ENCODE data around the gene ZCCHC10.
"Not testable (repeated sequence)": the region's sequence is repeated elsewhere in the genome, so short reads cannot be mapped to it uniquely, and the experiment has no call there.

Gene ZCCHC10

DNA sequence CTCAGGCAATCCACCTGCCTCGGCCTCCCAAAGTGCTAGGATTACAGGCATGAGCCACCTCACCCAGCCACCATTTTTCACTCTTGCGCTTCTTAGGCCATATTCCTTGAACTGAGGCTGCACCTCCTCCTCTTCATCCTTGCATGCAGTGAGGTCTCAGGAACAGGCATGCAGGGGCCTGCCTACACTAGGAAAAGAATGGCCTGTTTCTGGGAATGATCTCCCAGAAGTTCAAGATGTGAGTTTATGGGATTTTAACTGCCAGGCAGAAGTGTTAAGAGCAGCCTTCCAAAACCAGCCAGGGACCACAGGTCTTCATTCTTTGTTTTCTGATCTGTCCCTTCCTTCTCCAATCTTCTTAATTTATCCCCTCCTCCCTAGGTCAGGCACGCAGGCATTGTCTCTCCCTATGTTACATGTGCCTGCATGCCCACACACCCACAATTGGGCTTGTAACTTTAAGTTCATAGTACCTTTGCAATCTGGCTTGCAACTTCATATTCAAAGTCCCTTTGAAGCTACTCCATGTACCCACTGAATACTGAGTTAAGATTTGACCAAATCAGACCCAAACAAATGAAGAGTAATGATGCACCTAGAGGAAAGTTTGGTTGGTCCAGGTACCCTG lies 14.9 kb upstream of the ZCCHC10 start:
- DNase-seq = no peak

DNA sequence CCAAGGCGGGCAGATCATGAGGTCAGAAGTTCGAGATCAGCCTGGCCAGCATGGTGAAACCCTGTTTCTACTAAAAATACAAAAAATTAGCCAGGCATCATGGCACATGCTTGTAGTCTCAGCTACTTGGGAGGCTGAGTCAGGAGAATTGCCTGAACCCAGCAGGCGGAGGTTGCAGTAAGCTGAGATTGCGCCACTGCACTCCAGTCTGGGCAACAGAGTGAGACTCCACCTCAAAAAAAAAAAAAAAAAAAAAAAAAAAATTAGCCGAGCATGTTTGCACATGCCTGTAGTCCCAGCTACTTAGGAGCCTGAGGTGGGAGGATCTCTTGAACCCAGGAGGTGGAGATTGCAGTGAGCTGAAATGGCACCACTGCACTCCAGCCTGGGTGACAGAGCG lies 10.3 kb upstream of the ZCCHC10 start:
- not testable (repeated sequence) for DNase-seq

DNA sequence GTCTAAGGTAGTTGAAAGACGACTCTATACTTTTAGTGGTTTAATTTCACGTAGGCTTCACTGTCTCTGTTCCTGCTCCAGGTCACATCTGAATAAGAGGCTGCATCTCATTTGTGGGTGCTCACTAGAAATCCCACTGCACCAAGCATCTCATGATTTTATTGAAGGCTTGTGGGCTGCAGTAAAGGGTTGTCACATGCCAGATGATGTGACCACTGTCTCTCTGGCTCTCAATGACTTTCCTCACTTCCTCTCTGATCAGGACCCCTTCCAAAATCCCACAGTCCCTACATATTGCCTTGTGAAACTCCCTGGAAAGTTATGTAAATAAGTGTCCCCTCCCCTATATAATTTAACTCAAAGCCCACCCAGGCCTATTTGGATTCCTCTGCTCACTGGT lies 8.9 kb upstream of the ZCCHC10 start:
- no peak for DNase-seq

DNA sequence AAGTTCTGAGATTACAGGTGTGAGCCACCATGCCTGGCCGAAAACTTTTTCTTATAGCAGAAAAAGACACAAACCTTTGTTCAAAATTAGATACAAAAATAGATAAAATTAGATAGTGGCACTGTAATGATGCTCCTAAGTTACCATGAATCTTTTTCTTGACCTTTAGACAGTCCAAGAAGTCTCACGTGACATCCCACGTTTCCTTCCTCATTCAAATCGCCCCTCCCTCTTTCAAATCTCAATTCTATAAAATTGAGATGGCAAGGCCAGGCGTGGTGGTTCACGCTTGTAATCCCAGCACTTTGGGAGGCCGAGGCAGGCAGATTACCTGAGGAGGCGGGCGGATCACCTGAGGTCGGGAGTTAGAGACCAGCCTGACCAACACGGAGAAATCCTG lies 7.7 kb upstream of the ZCCHC10 start:
- no peak for DNase-seq

DNA sequence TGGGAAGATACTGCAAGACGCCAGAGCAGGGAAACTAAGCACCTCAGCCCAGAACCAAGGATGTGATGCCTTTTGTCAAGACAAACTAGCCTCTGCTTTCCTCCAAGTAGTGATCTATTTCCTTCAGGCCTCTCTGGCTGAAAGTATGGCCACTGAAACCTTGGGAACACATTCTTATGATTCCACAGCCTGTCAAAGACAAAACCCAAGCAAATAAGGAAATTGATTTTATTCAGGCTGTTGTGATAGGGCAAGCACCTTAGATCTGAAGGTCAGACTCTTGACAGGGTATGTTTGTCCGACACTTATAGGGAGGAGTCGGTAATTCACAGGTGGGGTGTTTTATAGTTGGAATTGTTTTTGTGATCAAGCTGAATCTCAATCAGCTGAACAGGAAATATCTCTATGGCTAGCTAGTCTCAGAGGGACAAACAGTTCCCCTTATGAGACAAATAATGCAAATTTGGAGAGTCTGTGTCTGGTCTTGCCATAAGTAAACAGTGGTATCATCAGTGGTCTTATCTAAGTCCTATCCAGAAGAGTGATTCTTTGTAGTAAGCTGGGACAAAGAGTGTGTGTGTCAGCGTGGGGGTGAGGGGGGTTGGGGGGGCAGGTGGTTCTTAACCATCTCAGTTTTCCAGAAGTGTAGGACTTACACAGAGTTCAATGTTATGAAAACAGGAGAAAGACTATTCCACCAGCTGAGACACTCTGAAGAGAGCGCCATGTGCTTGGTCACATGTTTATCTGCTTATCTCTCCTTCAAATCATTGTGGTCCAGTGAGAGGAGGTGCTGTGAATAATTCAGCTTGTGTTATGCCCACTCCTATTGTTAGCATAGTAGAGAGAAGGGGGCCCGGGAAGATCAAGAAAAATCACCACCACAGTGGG lies 6.7 kb upstream of the ZCCHC10 start:
- DNase-seq = no peak

DNA sequence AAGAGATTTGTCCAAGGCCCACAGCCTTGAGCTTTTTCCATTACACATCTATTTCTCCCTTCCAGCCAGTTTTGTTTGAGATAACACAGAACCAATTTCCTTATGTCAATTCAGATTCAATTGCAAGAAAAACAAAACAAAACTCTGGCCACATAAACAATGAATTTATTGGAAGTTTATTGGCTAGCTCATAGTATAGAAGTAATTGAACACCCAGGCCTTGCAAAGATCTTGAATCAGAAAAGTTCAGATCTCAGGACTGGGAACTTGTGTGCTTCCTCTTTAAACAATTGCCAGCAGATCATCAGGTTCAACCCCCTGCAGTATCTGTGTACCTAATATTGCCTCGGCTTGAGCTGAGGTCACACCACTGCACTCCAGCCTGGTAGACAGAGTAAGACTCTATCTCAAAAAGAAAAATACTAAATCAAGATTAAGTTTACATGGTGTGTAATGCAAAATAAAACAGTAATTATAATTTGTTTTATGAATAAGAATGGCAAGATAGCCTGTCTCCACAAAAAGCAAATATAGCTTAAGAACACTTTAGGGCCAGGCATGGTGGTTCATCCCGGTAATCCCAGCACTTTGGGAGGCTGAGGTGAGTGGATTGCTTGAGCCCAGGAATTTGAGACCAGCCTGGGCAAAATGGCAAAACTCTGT lies 4.1 kb upstream of the ZCCHC10 start:
- no peak for DNase-seq

DNA sequence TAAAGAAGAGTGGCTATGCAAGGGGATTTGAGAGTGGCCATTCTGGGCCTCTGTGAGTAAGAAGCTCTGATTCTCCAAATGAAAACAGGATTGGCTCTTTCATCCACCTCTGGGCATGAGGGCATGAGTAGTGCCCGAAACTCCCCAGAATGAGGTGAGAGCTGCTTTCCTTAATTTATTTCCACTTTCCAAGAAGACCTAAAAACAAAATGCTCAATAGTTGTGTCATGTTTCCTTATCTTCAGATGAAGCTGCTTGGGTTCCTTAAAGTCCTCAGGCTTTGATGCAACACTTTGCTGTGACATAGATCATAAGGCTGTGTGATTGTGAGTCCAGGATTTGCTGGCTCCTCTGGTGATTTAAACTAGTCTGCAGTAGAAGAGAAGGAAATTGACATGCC lies 3.1 kb upstream of the ZCCHC10 start:
- no peak for DNase-seq

DNA sequence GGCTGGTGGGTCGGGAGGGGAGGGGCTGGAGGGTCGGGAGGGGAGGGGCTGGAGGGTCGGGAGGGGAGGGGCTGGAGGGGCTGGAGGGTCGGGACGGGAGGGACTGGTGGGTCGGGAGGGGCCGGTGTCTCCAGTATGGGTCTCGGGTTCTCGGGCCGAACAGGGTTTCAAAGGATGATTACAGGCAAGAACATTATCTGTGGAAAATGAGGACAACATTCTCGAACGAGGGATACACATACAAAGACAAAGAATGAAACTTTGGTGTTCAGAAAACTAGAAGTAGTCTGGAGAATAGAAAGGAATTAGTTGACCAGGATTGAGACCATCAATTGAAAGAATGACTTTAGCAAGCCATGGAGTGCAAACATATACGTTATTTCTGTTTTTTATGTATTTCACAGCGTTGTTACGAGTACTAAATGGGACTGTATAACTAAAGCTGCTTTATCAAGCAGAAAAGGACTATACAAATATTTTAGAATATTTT lies 360 bp upstream of the ZCCHC10 start:
- DNase-seq = no peak

DNA sequence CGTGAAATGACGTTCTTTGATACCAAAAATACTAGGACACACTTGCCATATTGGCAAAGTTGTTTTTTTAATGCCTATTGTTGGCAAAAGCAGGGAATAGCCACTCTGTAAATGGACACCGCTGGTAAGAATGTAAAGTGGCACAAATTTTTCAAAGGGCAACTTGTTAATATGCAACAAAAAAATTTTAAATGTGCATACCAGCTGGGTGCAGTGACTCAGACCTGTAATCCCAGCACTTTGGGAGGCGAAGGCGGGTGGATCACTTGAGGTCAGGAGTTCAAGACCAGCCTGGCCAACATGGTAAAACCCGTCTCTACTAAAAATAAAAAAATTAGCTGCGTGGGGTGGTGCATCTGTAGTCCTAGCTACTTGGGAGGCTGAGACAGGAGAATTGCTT lies 6.9 kb downstream of the ZCCHC10 start:
- not testable (repeated sequence) for DNase-seq

DNA sequence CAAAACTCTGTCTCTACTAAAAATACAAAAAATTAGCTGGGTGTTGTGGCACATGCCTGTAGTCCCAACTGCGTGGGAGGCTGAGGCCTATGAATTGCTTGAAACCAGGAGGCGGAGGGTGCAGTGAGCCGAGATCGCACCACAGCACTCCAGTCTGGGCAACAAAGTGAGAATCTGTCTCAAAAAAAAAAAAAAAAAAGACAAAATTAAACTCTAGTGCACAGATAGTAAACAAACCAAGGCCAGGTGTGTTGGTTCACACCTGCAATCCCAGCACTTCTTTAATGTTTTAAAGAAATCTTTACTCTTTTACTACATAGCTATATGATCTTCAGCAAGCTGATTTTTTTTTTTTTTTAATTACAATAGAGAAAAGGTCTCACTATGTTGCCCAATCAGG lies 8.4 kb downstream of the ZCCHC10 start:
- no peak for DNase-seq

DNA sequence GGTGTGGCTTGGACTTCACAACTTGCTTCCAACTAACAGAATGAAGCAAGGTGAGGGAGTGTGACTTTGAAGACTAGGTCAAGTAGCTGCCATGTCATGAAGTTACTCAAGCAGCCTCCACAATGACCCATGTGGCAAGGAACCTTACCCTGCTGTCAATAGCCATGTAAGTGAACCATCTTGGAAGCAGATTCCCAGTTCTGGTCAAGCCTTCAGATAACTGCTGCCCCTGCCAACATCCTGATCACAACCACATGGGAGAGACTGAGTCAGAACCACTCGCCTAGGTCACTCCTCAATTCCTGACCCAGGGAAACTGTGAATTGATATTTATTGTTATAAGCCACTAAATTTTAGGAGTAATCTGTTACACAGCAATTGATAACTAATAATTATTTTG lies 10.9 kb downstream of the ZCCHC10 start:
- DNase-seq = no peak

DNA sequence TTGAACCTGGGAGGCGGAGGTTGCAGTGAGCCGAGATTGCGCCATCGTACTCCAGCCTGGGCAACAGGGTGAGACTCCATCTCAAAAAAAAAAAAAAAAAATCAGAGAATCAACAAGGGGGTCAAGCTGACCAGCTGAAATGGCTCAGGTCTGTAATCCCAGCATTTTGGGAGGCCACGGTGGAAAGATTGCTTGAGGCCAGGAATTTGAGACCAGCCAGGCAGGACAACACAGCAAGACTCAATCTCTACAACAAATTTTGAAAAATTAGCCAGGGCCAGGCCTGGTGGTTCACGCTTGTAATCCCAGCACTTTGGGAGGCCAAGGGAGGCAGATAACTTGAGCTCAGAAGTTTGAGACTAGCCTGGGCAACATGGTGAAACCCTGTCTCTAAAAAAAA lies 17.9 kb downstream of the ZCCHC10 start:
- not testable (repeated sequence) for DNase-seq

DNA sequence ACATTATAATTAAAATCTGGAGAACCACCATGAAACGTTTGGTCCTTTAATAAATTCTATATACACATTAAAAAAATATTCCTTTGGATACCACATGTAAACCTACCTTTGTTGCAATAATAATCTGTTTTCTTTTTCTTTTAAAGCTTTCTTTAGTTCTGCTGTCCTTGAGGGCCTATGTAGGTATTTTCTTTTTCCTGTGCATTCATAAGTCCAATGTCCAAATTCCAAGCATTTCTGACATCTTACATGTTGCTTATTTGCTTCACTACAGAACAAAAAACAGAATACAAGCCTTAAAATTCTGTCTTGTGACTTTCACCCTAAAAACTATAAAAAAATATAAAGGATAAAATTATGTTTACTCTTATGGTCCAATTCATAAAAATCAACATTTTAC lies 19.7 kb downstream of the ZCCHC10 start:
- no peak for DNase-seq

DNA sequence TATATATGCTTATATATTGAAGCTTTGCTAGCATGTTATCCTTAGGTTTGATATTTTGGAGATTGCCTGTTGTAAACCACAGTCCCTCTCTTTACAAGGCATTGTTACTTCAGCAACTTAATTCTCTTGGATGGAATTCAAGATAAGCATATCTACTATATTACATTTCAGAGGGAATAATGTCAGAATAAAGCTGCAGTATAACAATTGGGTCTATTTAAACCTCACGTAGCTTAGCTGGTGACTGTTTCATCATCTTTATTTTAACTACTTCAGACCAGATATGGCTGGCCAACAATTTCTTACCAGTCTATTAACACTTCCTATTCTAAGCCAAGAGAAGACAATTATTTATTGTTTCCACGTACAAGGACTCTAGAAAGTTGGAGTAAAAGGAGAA lies 27.1 kb downstream of the ZCCHC10 start:
- DNase-seq = no peak

DNA sequence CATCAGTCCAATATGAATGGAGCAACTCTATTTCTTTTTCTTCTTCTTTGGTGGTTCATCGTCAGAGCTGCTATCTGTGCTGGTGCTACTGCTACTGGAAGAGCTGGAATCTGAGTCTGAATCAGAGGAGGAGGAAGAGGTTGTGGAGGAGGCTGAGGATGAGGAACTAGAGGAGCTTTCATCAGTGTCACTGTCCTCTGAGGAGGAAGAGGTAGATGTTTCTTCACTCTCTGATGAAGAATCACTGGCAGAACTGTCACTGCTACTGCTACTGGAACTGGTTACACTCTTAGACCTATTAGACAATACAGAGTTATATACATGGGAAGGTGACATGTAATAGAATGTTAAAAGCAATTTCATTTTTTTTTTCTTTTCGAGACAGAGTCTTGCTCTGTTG lies 27.8 kb downstream of the ZCCHC10 start:
- DNase-seq = no peak

DNA sequence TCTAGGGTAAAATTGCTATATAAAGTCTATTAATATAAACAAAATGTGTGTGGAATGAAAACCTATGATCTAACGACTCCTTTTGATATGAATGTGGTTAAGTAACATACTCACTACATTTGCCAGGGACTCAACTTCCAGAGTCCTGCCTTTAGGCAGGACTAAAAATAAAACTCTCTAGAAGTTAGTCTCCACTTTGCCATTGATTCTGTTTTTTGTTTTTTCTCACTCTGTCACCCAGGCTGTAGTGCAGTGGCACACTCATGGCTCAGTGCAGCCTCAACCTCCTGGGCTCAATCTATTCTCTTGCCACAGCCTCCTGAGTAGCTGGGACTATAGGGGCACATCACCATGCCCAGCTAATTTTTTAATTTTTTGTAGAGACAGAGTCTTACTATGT lies 30.0 kb downstream of the ZCCHC10 start:
- DNase-seq = no peak

DNA sequence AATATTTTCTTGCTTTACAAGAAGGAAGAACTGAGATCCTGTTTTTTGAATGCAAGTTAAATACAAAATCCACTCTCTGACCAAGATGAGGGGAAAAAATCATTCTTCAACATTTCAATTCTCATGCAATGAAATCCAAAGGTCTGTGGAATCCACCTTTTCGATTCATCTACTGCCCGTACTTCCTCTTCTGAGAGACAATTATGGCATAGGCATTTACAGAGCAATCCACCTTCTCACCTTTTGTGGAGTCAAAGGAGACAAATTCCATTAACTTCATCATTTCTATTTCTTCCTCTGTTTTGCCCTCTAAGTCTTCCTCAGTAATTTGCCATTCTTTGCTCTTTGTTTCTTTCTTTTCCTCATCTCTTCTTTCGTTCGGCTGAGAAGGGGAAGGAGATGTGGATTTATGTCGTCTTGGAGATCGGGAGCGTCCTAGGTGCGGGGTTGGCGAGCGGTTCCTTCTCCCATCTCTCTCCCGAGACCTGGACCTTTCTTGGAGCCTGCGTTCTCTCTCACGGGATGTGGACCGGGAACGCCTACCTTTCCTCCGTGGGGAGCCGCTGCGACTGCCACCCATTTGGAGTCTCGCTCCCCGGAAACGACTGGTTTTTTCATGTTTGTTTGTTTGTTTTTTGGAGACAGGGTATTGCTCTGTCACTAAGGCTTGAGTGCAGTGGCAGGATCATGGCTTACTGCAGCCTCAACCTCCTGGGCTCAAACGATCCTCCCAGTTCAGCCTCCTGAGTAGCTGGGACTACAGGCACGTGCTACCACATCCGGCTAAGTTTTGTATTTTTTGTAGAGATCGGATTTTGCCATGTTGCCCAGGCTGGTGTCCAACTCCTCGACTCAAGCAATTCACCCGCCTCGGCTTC lies 38.6 kb downstream of the ZCCHC10 start:
- no peak for DNase-seq

DNA sequence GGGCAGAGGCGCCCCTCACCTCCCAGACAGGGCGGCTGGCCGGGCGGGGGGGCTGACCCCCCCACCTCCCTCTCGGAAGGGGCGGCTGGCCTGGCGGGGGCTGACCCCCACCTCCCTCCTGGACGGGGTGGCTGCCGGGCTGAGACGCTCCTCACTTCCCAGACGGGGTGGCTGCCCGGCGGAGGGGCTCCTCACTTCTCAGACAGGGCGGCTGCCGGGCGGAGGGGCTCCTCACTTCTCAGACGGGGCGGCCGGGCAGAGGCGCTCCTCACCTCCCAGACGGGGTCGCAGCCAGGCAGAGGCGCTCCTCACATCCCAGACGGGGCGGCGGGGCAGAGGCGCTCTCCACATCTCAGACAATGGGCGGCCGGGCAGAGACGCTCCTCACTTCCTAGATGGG lies 43.4 kb downstream of the ZCCHC10 start:
- DNase-seq = not testable (repeated sequence)

DNA sequence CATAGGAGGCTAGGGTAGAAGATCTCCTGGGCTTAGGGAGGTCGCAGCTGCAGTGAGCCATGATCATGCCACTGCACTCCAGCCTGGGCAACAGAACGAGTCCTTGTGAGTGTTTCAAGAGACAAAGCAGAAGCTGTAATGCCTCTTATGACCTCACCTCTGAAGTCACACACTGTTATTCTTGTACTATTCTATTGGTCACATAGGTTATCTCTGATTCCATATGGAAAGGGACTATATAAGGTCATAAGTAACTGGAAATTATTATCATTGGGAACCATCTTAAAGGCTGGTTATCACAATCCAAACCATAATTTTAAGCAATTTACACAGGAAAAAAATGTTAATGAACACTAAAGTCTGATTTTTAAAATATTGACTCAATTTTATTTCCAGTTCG lies 45.1 kb downstream of the ZCCHC10 start:
- DNase-seq = no peak

DNA sequence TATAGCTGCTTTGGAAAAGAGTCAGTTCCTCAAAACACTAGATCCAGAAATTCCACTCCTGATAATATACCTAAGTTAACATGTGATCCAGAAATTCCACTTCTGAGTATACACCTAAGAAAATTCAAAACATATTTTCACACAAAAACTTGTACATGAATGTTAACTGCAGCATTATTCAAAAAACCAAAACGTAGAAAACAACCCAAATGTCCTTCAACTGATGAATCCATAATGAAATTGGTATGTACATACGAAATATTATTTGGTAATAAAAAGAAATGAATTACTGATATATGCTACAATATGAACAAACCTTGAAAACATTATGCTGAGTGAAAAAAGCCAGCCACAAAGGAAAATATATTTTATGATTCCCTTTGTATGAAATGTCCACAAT lies 46.4 kb downstream of the ZCCHC10 start:
- no peak for DNase-seq

DNA sequence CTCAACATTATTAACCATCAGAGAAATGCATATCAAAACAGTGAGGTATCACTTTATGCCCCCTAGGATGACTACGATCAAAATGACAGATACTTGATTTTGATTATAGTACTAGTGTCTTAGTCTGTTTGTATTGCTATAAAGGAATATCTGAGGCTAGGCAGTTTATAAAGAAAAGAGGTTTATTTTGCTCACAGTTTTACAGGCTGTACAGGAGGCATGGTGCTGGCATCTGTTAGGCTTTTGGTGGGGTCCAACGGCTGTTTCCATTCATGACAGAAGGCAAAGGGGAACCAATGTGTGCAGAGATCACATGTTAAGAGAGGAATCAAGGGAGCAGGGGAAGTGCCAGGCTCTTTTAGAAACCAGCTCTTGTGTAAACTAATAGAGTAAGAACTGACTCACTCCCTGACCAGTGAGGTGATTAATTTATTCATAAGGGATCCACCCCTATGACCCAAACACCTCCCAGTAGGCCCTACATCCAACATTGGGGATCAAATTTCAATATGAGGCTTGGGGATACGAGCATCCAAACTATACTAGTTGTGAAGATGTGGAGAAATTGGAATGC lies 46.9 kb downstream of the ZCCHC10 start:
- DNase-seq = no peak

DNA sequence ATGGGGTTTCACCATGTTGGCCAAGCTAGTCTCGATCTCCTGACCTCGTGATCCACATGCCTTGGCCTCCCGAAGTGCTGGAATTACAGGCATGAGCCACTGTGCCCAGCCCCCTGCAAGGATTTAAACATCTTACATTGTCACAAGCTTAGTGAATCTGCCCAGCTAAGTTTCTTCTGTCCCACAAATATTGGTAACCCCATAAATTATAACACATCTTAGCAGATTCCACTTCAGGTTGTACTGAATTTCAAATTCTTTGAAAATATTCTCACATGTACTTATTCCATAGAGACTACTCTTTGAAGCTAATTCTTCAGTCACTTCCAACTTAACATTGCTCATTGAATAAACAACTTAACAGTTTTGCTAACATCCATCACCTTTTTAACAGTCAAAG lies 49.5 kb downstream of the ZCCHC10 start:
- no peak for DNase-seq

All from cerebellar nuclear complex (tissue), 1 donor.